Measurements from ENCODE around the gene PALD1.

Gene PALD1

DNA sequence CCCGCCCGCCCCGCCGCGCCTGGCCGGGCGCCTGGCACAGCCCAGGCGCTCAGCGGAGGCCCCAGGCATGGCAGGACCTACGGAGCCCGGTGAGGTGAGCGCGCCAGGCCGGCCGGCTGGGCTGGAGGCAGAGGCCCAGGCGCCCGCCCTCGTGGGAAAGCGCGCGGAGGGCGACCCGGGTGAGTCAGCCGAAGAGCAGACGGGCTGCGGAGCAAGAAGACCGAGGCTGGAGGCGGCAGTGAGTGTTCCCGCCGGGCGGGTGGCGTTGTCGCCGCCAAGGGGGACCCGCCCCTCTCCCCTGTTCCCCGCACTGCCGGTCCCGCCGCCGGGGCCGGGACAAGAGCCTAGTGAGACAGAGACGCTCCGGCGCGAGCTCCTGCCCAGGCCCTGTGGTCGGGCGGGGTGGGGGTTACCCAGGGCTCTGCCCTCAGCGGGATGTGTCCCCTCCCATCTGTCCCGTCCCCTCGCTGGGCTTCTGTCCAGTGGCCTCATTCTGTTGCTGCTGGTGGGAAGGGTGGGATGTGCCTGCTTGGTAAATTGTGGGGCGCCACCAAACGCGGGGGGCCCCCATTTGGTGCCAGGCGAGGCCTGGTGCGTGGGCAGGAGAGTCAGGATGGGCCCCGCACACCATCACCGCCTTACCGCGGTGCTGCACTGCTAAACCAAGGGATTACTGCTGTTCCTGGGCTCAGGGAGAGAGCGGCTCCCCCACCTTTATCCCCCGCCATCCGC is 20.1 kb upstream of the PALD1 start:
- peak; percentile 59 for DNase-seq

DNA sequence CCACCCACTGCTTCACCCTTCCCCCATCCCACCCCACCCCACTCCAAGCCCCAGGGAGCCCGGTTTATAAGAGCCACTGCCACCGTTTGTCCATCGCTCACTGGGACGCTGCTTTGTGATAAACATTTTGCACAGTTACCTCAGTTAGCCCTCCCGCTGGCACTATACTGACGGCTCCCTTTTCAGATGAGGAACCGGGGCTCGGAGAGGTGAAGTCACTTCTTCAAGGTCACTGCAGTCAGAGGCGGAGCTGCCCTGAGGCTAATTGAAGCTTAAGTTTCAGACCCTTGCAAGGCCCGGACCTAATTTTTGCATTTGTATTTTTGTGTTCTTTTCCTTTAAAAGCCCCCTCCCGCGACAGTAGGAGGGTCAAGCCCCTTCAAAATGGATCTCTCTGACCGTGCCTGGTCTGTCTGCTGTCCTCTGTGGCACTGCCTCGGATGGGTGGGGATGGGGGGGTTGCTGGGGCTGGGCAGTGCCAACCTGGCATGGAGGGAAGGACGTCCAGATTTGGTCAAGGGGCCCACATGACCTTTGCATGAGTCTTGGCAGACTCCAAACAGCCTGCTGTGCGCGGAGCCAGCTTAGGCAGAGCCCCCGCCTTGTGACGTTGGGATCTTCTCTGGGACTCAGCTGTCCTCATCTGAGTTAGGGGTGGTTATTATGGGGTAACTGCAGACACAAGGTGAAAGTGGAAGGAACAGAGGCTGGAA is 19.4 kb upstream of the PALD1 start:
- no peak for DNase-seq

DNA sequence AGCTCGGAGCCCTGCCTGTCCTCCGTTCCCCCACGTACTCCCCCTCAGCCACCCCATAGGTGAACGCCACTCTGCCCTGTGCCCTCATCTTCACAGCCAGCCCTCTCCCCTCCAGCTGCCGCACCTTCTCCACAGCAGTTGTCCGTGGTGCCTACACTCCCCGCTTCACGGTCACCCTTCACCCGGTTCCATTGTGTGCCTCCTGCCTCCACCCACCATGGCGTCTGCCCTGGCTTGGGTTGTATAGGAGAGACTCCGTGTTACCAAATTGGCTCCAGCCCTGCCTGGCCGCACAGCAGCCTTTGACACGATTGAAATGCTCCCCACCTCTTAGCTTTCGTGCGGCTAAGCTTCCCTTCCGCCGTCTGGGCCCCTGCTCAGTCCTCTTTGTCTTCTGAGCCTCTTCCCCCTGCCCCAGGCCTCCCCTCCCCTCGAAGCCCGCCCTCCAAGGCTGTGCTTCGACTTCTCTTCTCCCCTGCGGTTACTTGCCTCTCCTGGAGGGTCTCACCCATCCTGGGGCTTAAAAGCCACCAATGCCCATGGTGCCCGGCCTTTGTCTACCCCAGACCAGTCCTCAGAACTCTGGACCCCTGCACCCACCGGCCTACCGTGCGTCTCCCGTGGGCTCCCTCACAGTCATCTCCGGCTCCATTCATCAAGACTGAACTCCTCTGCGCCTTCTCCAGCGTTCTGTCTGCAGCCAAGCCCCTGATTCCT is 18.6 kb upstream of the PALD1 start:
- DNase-seq = no peak

DNA sequence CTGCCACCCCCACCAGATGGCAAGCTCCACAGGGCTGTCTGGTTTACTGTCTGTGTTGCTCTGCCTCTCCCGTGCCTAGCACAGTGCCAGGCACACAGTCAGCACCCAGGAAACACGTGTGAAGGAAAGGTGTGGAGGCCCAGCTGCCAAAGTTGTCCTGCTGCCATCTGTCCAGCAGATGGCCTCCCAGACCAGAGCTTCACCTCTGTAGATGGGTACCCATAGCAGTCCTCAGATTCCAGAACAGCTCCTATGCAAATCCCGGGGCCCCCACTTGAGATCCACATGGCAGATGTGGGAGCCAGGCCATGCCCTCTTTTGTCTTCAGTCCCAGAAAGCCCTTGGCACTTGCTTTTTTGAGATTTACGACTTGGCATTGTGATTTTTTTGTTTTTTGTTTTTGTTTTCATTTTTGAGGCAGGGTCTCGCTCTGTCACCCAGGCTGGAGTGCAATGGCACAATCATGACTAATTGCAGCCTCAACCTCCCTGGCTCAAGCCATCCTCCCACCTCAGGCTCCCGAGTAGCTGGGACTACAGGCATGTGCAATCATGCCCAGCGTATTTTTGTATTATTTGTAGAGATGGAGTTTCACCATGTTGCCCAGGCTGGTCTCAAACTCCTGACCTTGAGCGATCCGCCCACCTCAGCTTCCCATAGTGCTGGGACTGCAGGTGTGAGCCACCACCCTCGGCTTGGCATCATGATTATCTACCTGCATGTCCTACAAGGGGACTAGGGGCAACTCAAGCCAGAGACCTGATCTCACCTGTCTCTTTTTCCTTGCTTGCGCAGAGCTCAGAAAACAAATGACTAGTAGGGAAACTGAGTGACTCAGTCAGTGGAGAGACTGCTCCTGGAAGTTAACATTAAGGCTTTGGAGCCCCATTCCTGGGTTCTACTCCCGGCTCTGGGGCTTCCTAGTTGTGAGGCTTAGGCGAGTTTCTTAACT is 16.9 kb upstream of the PALD1 start:
- no peak for DNase-seq

DNA sequence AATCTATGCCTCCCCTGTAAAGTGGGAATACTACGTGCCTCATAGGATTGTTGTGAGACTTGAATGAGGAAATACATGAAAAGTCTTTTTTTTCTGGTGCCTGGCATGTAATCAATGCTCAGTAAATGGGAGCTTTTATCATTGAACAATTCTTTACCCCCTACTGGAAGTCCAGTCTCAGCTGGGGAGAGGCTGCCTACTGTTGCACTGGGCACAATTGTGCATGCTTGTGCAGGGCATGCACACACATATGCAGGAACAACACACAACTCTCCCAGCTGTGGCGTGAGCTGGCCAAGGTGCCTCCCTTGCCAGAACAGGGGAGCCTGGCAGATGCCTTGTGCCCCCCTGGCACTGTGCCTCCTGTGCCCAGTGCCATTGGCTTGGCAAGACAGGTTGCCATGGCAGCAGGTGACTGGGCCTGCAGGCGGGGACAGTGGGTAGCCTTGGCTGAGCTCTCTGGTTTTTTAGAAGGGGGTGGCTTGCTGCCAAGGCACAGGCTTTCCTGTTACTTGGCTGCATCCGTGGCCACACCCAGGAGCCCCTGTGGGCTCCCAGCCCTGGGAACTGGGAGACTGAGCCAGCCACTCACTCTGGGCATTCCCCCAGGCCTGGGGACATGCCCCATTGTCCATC is 16.1 kb upstream of the PALD1 start:
- DNase-seq = no peak

DNA sequence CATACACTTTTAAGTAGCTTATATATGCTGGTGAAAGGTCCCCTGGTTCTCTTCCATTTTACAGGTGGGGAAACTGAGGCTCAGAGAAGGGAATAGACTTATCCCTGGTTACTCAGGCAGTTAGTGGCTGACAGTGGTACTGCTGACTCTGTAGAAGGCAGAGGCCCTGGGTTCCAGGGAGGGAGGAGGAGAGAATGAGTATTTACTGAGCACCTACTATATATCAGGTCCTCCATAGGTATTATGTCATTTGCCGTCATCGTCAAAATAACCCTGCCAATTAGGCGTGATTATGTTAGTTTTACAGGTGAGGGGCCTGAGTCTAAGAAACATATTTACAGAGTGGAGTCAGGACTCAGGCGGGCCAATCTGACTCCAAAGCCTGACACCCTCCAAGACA is 13.3 kb upstream of the PALD1 start:
- DNase-seq = no peak

DNA sequence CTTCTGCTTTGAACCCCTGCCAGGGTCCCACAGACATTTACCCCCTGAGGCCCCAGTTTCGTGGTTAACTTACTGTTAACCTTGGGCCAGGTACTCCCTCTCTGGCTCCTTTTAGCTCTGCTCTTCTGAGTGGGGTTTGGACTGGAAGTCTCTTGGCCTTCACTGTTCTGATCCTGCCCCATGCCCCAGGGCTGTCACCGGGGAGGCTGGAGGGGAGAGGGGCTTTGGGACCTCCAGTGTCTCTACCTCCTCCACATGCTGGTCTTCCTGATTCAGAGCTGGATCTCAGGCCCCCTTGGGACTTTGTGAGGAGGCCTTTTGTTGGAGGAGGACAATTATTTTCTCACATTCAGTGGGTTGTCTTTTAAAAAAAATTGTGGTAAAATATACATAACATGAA is 12.7 kb upstream of the PALD1 start:
- DNase-seq = no peak

DNA sequence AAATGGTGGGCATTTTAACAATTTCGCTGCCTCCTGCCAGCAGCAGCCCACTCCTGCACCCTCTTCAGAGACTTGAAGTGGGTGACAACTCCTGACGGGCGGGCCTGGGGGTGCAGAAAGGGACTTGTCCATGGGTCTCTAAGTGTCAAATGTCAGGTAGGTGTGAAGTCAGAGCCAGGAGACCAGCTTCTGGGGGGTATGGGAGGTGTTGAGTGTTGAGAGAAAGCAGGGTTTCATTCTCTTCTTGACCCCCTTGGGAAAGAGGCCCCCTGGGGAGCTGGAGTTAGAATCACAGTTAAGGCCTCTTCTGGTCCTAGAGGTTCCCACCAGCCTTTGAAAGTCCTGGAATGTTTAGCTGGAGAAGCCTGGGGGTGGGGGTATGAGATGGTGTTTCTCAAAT is 11.6 kb upstream of the PALD1 start:
- DNase-seq = no peak

DNA sequence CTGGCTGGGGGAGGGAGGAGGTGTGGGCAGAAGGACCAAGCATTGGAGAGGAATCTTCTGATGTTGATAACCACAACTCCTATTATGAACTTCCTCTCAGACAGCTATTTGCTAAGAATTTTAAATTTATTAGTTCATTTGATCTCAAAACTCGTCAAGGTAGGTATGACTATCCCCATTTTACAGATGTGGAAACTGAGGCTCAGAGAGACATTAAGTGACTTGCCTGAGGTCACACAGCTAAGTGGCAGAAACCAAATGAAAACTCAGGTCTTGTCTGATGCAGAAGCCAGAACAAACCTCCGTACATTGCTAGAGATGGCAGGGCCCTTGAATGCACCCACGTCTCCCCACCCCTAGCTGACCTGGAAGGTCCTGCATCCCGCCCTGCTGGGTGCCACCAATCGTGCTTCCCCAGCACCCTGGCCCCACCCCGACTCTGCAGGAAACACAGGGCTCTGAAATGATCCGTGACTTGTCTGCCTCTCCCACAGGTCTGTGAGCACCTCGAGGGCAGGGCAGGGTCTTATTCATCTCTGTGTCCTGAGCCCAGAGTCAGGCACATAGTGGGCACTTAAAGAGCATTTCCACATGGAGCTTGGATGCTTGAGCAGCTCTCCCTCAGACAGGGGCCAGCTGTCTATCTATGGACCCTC is 5.6 kb upstream of the PALD1 start:
- DNase-seq = no peak

DNA sequence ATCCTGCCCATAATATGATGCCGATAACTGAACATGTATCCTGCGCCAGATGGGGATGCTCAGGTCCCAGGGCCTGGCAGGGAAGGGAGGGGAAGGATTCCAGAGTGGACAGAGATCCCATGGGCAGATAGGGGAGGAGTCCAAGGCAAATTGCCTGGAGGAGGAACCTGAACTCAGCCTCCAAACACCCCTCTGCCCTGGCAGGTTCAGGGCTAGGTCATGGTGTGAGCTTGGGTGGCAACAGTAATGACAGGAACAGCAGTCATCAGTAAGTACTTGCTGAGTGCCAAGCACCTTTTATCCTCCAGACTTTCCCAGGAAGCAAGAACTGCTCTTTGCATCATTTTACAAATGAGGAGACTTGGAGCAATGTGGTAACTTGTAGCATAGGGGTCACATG is 3.8 kb upstream of the PALD1 start:
- DNase-seq = no peak

DNA sequence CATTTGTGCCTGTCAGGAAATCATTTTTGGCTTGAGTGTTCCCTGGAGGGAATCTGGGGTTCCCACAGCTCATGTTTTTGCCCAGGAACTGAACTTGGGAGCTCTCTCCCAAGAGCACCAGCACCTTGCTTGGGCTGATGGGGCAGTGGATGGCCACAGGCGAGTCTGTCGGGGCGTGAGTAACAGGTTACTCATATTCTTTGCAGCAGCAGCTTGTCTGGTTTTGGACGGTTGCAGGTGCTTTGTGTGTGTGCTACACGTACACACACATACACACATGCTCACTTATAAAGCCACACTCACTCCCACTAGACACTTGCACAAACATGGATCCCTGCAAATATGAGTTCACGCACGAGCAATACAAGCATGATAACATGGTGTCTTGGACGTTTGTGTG is 2.9 kb upstream of the PALD1 start:
- DNase-seq = no peak

DNA sequence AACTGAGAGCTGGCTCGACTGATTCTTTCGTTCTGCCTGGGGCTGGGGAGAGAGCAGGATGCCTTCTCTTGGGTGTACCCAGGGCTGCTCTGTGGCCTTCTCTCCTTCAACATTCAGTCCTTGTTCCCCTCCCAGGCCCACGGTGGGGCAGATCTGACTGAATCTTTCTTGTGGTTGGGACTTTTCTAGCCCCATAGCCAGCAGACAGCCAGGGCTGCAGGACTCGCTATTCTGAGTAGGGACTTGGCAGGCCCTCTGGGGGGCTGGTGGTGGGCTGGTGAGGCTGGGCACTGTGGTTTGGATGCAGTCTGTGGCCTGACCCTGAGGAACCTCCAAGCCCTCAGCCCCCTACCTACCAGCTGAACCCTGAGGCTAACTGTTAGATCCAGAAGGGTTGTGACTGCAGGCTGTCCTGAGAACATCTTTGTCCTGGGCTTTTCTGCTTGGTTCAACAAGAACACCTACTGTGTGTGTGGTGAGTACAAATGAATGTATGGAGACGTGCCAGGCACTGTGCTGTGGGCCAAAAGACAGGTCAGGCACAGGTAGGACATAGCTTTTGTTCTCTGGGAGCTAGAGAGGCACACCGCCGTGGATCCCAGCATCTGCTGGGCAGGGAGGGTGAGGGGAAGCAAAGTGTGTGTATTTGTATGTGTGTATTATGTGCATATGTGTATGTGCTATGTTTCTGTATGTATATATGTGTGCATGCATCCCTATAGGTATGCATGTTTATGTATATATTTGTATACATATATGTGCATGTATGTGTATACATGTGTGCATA is 2.1 kb upstream of the PALD1 start:
- no peak for DNase-seq

DNA sequence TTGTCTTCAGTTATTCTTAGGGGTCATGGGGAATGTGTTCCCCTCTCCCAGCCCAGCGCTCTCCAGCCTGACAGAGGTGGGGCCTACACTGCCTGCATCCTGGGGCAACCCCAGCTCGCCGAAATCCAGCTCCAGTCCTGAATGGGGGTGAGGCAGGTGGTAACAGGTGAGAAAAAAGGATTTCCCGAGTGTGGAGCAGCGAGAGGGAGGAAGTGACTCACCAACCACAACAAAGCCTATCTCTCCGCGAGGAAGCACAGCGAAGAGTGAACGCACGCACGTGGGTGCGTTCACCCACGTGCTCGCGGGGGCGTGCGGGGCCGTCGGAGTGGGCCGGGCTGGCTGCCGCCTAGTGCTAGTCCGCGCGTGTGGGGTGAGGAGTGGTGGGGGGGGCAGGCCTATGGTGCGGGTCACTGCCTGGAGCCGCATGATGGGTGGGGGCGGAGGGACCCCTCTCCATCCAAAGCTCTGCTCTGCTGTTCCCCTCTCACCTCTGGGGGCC is 855 bp upstream of the PALD1 start:
- DNase-seq = peak; percentile 64

DNA sequence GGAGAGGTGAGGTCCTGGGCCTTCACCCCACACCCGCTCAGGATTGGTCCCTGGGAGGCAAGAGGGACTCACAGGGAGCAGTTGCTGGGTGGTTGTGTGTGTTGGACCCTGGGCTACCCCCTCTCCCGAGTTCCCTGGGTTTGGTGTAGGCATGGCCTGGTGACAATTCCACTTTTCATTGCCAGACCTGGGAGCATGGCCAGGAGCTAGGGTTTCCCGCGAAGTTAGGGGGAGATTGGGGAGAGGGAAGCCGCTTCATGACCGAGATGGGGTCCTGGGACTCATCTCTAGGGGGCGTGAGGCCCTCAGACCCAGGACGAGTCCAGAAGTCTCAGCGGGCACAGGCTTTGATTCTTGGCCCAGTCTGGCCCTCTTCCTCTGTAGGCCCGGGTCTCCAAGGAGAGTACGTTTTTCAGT is 606 bp downstream of the PALD1 start:
- no peak for DNase-seq

DNA sequence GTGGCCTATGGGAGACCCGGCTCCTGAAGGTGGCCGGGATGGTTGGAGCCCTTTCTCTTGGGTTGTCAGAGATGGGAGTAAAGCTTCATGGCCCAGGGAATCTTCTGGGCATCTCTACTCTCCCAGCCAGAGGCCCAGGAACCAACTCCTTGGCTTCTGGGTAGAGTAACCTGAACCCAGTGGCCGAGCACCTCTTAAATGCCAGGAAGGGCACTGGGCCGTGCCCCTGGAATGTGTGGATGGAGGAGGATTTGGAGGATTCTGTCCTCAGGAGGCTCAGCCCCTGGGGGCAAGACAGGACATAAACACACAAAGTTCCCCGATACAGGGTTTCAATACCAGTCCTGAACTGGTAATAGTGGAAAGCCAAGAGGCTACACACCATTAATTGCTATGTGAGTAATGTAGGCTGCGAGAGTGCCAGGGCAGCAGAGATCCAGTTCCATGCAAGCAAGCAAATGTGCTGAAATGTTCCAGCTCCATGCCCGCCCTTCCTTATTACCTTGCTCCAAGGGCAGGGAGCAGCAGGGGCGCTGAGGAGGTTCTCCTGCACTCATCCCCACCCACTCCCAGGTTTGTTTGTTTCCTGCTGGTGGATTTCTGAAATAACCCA is 1.2 kb downstream of the PALD1 start:
- DNase-seq = no peak

DNA sequence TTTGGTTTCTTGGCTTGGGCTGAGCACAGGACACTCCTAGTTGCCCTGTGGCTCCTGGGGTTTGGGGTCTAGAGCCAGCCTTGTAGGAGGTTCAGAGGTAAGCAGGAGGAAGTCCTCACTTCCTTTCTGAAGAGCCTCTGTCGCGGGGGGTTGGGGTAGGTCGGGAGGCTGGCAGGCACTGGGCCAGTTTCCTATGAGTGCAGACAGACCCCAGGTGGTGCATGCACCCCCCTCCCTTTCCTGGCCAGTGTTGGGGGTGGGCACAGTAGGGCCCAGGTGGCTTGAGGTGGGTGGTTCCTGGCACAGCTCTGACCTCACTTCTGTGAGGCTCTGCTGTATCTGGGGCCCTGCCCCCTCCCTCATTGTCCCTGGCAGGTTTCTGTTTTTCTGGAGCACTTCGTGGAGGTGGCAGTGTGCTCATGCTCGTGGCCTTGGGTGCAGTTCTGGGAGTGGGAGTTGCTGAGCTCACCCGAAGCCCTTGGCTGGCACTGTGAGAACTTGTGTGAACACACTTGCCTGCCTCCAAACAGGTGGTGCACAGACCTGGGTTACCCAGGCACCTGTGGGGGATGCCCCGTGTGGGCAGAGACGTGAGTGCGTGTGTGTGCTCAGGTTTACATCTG is 1.8 kb downstream of the PALD1 start:
- no peak for DNase-seq

DNA sequence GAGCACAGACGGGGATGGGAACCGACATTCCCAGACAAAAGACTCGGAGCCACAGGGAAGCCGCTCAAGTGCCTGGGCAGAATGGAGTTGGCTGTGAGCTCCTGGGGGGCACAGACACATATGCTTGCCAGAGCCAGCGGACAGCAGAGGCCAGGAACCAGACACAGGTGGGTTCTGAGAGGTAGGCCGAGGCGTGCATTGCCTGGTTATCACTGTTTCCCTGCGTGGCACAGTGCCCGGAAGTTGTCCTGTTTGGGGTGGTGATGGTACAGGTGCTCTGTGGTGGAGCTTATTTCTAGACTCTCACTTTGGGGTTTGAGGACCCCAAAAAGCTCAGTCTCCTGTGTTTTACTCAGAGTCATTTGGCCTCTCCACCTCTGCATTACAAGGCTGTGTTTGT is 2.5 kb downstream of the PALD1 start:
- no peak for DNase-seq

DNA sequence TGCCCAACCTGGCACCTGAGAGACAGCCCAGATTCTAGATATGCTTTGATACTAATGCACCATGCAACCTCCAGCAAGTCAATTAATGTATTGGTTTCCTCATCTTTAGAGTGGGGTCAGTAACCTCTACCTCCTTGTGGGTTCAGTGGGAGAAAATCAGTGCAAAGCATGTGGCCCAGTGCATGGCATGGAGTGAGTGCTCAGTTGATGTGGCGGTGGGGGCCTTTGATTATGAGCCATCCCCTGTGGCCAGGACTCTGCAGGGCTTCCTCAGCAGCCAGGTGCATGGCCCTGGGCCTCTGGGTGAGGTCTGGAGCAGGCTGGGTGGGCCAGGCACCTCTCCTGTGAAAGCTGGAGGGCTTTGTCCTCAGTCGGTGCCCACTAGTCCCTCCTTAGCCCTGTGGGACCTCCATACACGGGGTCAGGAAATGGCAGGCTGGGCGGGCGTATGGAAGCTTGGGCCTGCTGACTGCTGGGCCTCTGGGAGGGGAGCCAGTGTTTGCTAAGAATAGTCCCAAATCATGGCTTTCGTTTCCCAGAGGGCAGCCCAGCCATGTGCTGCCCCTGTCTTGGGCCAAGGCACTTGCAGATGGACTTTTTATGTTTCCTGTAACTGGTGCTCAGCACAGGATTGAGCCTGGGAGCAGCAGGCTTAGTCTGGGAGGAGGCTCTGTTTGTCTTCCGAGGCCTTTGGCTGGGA is 3.4 kb downstream of the PALD1 start:
- DNase-seq = no peak
